Heart right ventricle (tissue), 16 donors: ENCODE data around the gene TIGAR. TPM values are rescaled to one million over a fixed set of nuclear protein-coding genes. Genes with fewer than 3 reads are reported as not detected.
A peak's percentile ranks its signal among the peaks of the same experiment; 100 is the strongest.

Source experiments
- ATAC-seq, 8 donors: fragments of 200-7000 bp; cut with Tn5 transposase; one replicate each; pipeline ENCODE4 v1.9.1; 2020; ENCODE audit warnings: mild to moderate bottlenecking in 8 of 8, moderate library complexity in 8 of 8, moderate number of reproducible peaks in 1 of 8
- DNase-seq, 2 donors: peaks; one replicate each; pipeline ENCODE4 v3.0.0-alpha.2; 2020
- H3K27ac ChIP-seq, 10 donors: fragments of 200-600 bp; sonication (generic) in 2 of 10; one replicate each; pipeline versions ENCODE4 v1.5.0 to v1.8.0; 2020 to 2022; ENCODE audit warnings: mild to moderate bottlenecking in 3 of 10
- H3K27me3 ChIP-seq, 7 donors: fragments of 200-600 bp; one replicate each; pipeline ENCODE4 v1.8.0; 2021 to 2022; ENCODE audit warnings: mild to moderate bottlenecking in 2 of 7
- H3K36me3 ChIP-seq, 9 donors: fragments of 200-600 bp; sonication (generic) in 1 of 9; one replicate each; pipeline versions ENCODE4 v1.5.0 to v1.8.0; 2020 to 2022; ENCODE audit warnings: mild to moderate bottlenecking in 2 of 9
- H3K4me1 ChIP-seq, 9 donors: fragments of 200-600 bp; sonication (generic) in 1 of 9; one replicate each; pipeline versions ENCODE4 v1.5.0 to v1.8.0; 2020 to 2022; ENCODE audit warnings: mild to moderate bottlenecking in 4 of 9
- H3K4me3 ChIP-seq, 10 donors: fragments of 200-600 bp; sonication (generic) in 2 of 10; one replicate each; pipeline versions ENCODE4 v1.5.0 to v1.8.0; 2020 to 2022; ENCODE audit warnings: mild to moderate bottlenecking in 7 of 10, moderate library complexity in 2 of 10
- H3K9me3 ChIP-seq, 11 donors: fragments of 200-600 bp in 10 of 11; sonication (generic) in 2 of 11; one replicate each; pipeline versions ENCODE4 v1.5.0 to v1.8.0; 2013 to 2022; ENCODE audit warnings: mild to moderate bottlenecking in 2 of 11, control low read depth in 1 of 11, moderate library complexity in 1 of 11
- CTCF ChIP-seq, 9 donors: fragments of 200-600 bp; sonication (generic) in 2 of 9; IDR thresholded peaks; one replicate each; pipeline versions ENCODE4 v1.5.0 to v1.8.0; 2021 to 2022; ENCODE audit warnings: antibody characterized with exemption in 9 of 9, mild to moderate bottlenecking in 5 of 9, moderate library complexity in 1 of 9
- WGBS, 2 donors: extraction: QIAGEN DNeasy Blood & Tissue Kit; methylation state at CpG; one replicate each; pipeline ENCODE4 v1.1.7; 2013; ENCODE audit warnings: inconsistent platforms in 1 of 2; 5-methylcytosine and 5-hydroxymethylcytosine counted together
- intact Hi-C, 10 donors: fragments of 100-400 bp; cut with DNase I; formaldehyde crosslinking; loops; one replicate each; pipeline versions ENCODE4 v1.11.1 to v1.14.2; 2022
- polyA plus RNA-seq, 2 donors: library from polyadenylated mRNA; stranded (reverse); fragments of 200-250 nt; gene quantifications; one replicate each; pipeline ENCODE4 v1.2.3, GENCODE V29; 2013
- total RNA-seq, 10 donors: library from RNA; stranded (reverse); fragmentation: NEBNext Ultra II Directional in 3 of 10; extraction: Animal tissue kit (Norgen Biotek cat#: 25700) in 3 of 10; gene quantifications; one replicate each; pipeline versions ENCODE4 v1.2.1 to v1.2.4, GENCODE V29; 2021 to 2023
- donor health status: Arrhythmogenic right ventricular cardiomyopathy.
- donor health status: ischemic (EF 13 %, LVEDD 7.1; RV severe dilation, severe dysfunction).
- donor health status: healthy with polysubstance abuse.
- donor health status: DM: no; HTN: yes; CAD: no.
- donor health status: DM: no; HTN: no; CAD: no.
- donor health status: ischemic (EF 25% LVEDD 6.9; RV normal size, moderate dysfunction).
- donor health status: ischemic (EF 25% LVEDD 5.7; RV mildly dilated, moderate dysfunction).
- donor health status: healthy.
- donor health status: DM: yes; HTN: yes; CAD: no.
- donor health status: Ischemic cardiomyopathy.
- donor health status: ischemic (EF 35%, LVEDD 5.7; RV mildly dilated, moderate dysfunction).
- donor health status: nonischemic (EF 11% LVEDD 7.7; RV severe dilation, severe dysfunction).
- donor health status: DM: yes; HTN: yes; CAD: no.
- donor health status: PGD.
- donor health status: ischemic (EF 29% LVEDD 5.4; RV normal size, mild dysfunction).
- donor health status: nonischemic (EF 23%, LVEDD 6.1; RV moderate dilation, normal function).

TIGAR gene
- total and polyA plus RNA-seq, 12 donors: 3.7 to 15.5 (median 13.1) TPM

GRCh38 chr12:4292341-4293073, 28.5 kb upstream of the TIGAR start:
- TF ChIP-seq CTCF (IDR thresholded peaks at IDR 0.05): no peak
- H3K27me3 ChIP-seq: no peaks in the 10 kb centered on the region
- WGBS, 2 donors: 38 to 42% methylated on average over 16 of the region's 16 CpGs
- DNase-seq: no peak
- no peaks in the 10 kb centered on the region for H3K9me3 ChIP-seq
- peaks cover 25 to 93% (median 64%) of the 10 kb centered on the region in 9 donors for H3K4me1 ChIP-seq
- H3K4me3 ChIP-seq: no peak overlapping the region
- peaks cover 0 to 94% (median 20%) of the 10 kb centered on the region in 9 donors for H3K36me3 ChIP-seq
- no peak for ATAC-seq
- peak overlapping the region in 5 of 10 donors; percentile 2 to 49 (median 29) for H3K27ac ChIP-seq
- intact Hi-C loops: no loop called here

- DNase-seq: no peak
- no peak overlapping the region for H3K4me3 ChIP-seq
- H3K9me3 ChIP-seq: no peaks in the 10 kb centered on the region
- H3K27ac ChIP-seq: peak overlapping the region in 5 of 10 donors; percentile 14 to 49 (median 36)
- 73 to 79% methylated on average over 14 of the region's 14 CpGs for whole genome bisulfite sequencing, 2 donors
- intact Hi-C loops: no loop called here
- no peaks in the 10 kb centered on the region for H3K27me3 ChIP-seq
- peaks cover 0 to 94% (median 15%) of the 10 kb centered on the region in 9 donors for H3K36me3 ChIP-seq
- peaks cover 22 to 91% (median 55%) of the 10 kb centered on the region in 9 donors for H3K4me1 ChIP-seq
- ATAC-seq: no peak
- no peak for TF ChIP-seq CTCF (IDR thresholded peaks at IDR 0.05)
Observed at GRCh38 chr12:4293299-4293965, 27.6 kb upstream of the TIGAR start.

GRCh38 chr12:4293966-4294505, 27.0 kb upstream of the TIGAR start:
- intact Hi-C loops: no loop called here
- Histone ChIP-seq H3K27ac (peak overlapping the region in 6 of 10 donors; percentile 19 to 49 (median 36)), H3K36me3 (peaks cover 0 to 94% (median 16%) of the 10 kb centered on the region in 9 donors), H3K4me3 (no peak overlapping the region), H3K4me1 (peaks cover 17 to 89% (median 49%) of the 10 kb centered on the region in 9 donors), H3K9me3 (no peaks in the 10 kb centered on the region), H3K27me3 (no peaks in the 10 kb centered on the region)
- WGBS, 2 donors: 57 to 60% methylated on average over 16 of the region's 16 CpGs
- ATAC-seq: peak; percentile 11 to 54 (median 45)
- no peak for TF ChIP-seq CTCF (IDR thresholded peaks at IDR 0.05)
- no peak for DNase-seq

- intact Hi-C loops: no loop called here
- H3K36me3 ChIP-seq: peaks cover 0 to 95% (median 13%) of the 10 kb centered on the region in 9 donors
- no peak overlapping the region for H3K27ac ChIP-seq
- no peaks in the 10 kb centered on the region for H3K9me3 ChIP-seq
- no peak overlapping the region for H3K4me3 ChIP-seq
- 40 to 50% methylated on average over 6 of the region's 6 CpGs for WGBS, 2 donors
- H3K27me3 ChIP-seq: no peaks in the 10 kb centered on the region
- no peak for DNase-seq
- no peak for TF ChIP-seq CTCF (IDR thresholded peaks at IDR 0.05)
- peaks cover 11 to 84% (median 34%) of the 10 kb centered on the region in 9 donors for H3K4me1 ChIP-seq
- no peak for ATAC-seq
Observed at GRCh38 chr12:4296751-4297150, 24.3 kb upstream of the TIGAR start.
